HG03060 (cell line): ENCODE results near the gene RIMBP2.

Experiments
- ATAC-seq: cut with Tn5 transposase; IDR thresholded peaks from one replicate; pipeline ENCODE4 v1.9.1; 2021; ENCODE audit warnings: low read depth, moderate number of reproducible peaks; ENCODE audit not compliant: unreplicated experiment

The RIMBP2 gene

GRCh38 chr12:130357729-130358330 lies 358.3 kb downstream of the RIMBP2 start:
- ATAC-seq, result no peak

DNA sequence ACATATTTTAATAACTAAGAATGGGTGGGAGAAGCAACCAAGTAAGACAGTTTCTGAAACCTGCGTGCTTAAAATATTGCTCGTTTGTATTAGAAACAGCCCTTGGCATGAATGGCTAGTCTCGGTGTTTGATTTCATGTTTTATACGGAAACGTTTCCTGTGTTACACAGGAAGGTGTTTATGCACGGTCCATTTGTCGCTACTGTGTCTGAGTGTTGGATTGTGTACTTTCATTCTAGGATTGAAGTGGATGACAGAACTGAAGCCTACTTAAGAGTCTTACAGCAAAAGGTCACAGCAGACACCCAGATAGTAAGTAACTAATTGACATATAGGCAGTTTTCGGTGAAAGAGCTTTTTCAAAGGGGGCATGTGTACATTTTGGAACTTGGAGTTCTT lies 358.9 kb downstream of the RIMBP2 start:
- ATAC-seq, result no peak

- ATAC-seq, result no peak
Measured at GRCh38 chr12:130356222-130356621, 359.9 kb downstream of the RIMBP2 start.

DNA sequence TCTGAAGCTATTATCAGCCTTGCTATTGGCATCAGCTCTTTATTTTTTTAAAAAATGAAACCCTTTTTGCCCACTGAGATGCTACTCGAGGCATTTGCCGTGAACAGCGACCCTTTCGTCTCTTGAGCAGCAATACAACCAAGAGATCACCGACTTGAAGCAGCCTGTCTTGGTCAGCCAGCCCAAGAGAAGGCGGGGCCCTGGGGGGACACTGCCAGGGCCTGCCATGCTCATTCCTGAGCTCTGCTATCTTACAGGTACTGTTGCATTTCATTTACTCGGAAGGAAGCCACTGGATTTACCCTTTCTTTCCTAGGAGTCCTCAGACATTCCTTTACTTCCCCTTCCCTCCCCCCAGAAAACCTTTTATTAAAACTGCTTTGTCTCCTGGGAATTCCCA lies 361.7 kb downstream of the RIMBP2 start:
- no peak for ATAC-seq

- ATAC-seq, result no peak
Measured at GRCh38 chr12:130353081-130353480, 363.0 kb downstream of the RIMBP2 start.

DNA sequence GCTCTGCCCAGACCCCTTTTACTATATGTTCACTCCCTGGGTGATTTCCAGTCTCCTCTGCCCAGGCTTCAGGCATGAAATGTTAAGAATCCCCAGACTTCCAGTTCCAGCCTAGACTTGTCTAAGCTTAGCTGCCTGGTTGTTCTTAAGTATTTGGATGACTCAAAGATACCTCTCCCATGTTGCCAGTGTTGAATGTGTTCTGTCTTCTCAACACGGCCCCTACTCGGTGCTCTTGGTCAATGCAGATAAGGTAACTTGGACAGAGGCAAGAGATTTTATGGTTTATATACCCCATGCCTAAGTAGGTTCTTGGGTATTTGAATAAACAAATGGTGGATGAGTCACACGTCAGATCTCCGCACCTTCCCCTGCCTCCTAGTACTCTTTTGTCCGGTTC lies 364.8 kb downstream of the RIMBP2 start:
- ATAC-seq, result no peak

DNA sequence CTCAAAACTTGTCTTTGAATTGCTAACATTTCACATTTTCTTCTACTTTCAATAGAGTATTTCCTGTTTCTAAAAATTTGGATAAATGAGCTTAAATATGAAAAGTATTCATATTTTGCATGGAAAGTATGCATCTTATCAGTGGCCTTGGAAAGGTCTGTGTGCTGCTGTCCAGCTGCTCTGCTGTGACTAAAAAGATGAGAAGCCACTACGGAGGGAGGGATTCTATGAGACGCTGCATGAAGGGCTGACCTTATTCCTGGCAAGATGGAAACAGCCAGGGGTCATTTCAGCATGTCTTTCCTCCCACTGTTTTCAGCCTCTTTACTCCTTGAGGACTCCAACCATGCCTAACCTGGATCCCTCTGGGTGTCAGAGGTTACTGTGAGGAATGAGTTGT lies 365.4 kb downstream of the RIMBP2 start:
- no peak for ATAC-seq

GRCh38 chr12:130347588-130347987 lies 368.5 kb downstream of the RIMBP2 start:
- no peak for ATAC-seq
